Naive B cell (primary cell): ENCODE measurements around the gene HSF2BP. TPM values are rescaled to one million over a fixed set of nuclear protein-coding genes. Genes with fewer than 3 reads are reported as not detected.
"Not testable (repeated sequence)": the region's sequence is repeated elsewhere in the genome, so short reads cannot be mapped to it uniquely, and the experiment has no call there.

Experiments
- ATAC-seq, 2 donors: fragments of 150-1000 bp; cut with Tn5 transposase; 2 replicates each; pipeline ENCODE4 v1.10.0; 2021; ENCODE audit warnings: low read depth in 2 of 2, mild to moderate bottlenecking in 2 of 2, moderate library complexity in 2 of 2
- DNase-seq: peaks from one replicate; pipeline ENCODE4 v3.0.0; 2022
- H3K27ac Mint-ChIP-seq, 6 donors: one replicate each; pipeline ENCODE4 v1.8.0; 2020 to 2022; ENCODE audit warnings: mild to moderate bottlenecking in 6 of 6, mixed read lengths in 6 of 6, moderate library complexity in 5 of 6, inconsistent platforms in 2 of 6
- H3K27me3 Mint-ChIP-seq, 3 donors: one replicate each; pipeline ENCODE4 v1.8.0; 2021 to 2022; ENCODE audit warnings: mixed read lengths in 3 of 3, mild to moderate bottlenecking in 1 of 3
- H3K36me3 Mint-ChIP-seq, 2 donors: one replicate each; pipeline ENCODE4 v1.8.0; 2020 to 2022; ENCODE audit warnings: mixed read lengths in 2 of 2, inconsistent platforms in 1 of 2, mild to moderate bottlenecking in 1 of 2
- H3K4me1 Mint-ChIP-seq, 3 donors: one replicate each; pipeline ENCODE4 v1.8.0; 2020 to 2022; ENCODE audit warnings: mixed read lengths in 3 of 3, inconsistent platforms in 1 of 3, mild to moderate bottlenecking in 1 of 3, moderate library complexity in 1 of 3
- H3K4me3 Mint-ChIP-seq, 8 donors: one replicate each; pipeline ENCODE4 v1.8.0; 2020 to 2022; ENCODE audit warnings: mild to moderate bottlenecking in 8 of 8, mixed read lengths in 8 of 8, moderate library complexity in 8 of 8, inconsistent platforms in 2 of 8
- H3K9me3 Mint-ChIP-seq, 7 donors: one replicate each; pipeline ENCODE4 v1.8.0; 2020 to 2022; ENCODE audit warnings: mixed read lengths in 7 of 7, mild to moderate bottlenecking in 5 of 7, inconsistent platforms in 2 of 7, moderate library complexity in 1 of 7
- polyA plus RNA-seq, 6 donors: library from polyadenylated mRNA; unstranded; fragments of 300-500 nt; fragmentation: Illumina TruSeq; gene quantifications; one replicate each; pipeline ENCODE4 v1.2.3, GENCODE V29; 2021; ENCODE audit warnings: low read depth in 6 of 6

Gene HSF2BP
- polyA plus RNA-seq, 6 donors from 2014 or later = 0.13 to 1.2 (median 0.49) TPM; not detected in 2

DNA sequence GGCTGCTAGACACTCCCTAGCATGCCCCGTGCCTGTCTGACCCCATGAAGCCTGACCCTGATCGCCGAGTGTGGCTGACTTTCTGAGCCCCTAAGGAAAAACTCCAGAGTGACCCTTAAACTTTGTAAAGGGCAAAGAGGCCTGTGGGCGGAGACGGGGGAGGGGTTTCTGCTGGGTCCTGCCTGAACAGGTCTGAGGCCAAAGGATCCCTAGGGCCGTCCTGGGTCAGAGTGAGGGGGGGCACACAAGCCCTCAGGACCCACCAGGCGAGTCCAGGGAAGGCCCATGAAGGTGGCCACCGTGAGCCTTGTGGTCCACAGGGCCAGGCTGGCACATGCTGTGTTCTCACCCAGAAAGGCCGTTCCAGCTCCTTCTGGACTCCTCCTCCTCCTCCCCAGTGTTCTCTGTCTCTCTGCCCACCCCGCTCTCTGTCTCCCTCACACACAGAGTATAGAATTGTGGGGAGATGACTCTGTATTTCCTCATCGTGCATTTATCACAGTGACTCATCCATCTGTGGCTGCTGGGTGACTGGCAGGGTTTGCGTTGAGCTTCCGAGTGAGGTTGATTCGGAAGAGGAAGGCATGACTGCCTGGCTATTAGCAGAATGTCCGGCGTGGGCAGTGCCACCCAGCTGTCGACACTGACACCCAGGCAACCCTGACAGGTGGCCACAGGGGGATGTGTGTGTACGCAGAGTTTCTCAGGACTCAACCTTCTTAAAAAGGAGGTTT, 164.8 kb downstream of the HSF2BP start:
- ATAC-seq, H3K27ac Mint-ChIP-seq, H3K27me3 Mint-ChIP-seq, H3K9me3 Mint-ChIP-seq, DNase-seq, H3K4me1 Mint-ChIP-seq, H3K36me3 Mint-ChIP-seq, H3K4me3 Mint-ChIP-seq: not testable (repeated sequence)

DNA sequence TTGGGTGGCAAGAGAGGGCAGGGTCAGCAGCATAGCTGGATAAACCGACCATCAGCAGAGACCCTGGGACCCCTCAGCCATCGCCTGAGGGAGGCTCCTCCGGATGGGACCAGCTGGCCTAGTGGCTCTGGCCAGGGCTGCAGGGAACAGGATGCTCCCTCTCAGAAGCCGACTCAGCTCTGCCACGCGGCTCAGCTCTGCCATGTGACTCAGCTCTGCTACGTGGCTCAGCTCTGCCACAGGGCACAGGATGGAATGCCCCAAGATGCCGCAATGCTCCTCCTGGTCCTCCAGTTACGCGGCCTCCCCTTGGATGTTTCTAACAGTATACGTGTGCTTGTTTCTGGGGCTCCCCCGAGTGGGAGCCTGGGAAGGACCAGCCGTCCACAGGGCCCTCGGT, 165.8 kb downstream of the HSF2BP start:
- not testable (repeated sequence) for DNase-seq, H3K27me3 Mint-ChIP-seq, H3K4me3 Mint-ChIP-seq, ATAC-seq, H3K4me1 Mint-ChIP-seq, H3K9me3 Mint-ChIP-seq, H3K36me3 Mint-ChIP-seq, H3K27ac Mint-ChIP-seq

DNA sequence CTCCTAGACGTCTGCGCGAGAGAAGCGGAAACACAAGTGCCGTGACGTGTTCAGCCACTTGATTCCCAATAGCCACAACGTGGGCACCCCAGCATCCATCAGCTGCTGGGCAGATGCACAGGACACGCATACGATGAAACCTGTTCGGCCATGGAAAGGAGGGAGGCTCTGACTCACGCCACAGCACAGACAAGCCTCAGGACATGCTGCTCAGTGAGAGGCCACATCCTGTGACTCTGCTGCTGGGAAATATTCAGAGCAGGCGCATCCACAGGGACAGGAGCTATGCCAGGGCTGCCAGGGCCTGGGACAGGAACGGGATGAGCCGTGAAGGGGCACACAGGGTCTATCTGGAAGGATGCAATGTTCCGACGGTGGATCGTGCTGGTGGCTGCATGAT, 171.1 kb downstream of the HSF2BP start:
- DNase-seq, H3K9me3 Mint-ChIP-seq, H3K4me3 Mint-ChIP-seq, ATAC-seq, H3K27me3 Mint-ChIP-seq, H3K27ac Mint-ChIP-seq, H3K36me3 Mint-ChIP-seq, H3K4me1 Mint-ChIP-seq: not testable (repeated sequence)

DNA sequence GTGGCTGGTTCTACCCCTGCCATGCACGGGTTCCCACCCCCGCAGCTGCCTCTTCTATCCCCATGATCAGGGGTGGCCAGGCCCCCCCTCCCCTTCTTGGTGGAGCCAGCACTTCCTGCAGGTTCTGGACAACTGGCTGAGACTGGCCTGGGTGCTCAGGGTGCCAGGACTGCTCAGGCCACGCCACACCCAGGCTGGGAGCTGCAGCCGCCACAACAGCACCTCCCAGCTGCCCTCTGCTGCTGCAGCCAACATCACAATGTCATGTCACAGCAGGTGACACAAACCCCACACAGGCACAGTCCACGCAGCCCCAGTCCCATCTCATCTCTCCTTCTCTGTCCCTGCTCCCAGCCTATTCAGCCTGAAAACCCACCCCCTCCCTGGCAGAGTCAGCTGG, 173.2 kb downstream of the HSF2BP start:
- H3K9me3 Mint-ChIP-seq, DNase-seq, H3K36me3 Mint-ChIP-seq: not testable (repeated sequence)

DNA sequence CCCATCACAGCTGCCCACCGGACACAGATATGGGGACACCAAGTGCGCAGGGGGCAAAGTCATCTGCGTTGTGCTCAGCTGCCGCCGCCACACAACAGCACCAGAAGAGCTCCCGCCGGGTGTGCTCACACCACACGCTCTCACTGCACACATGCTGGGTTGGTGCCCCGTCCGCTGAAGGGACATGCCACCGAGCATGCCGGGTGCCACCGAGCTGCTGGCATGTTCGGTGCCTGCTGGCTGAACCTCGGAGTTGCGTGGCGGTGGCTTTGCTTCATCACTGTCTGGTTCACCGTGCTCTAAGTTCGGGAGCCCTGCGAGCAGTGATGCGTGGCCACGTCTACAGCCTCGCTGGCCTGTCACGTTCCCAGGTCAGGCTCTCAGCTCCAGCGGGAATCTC, 174.3 kb downstream of the HSF2BP start:
- not testable (repeated sequence) for ATAC-seq, H3K4me1 Mint-ChIP-seq, H3K36me3 Mint-ChIP-seq, DNase-seq, H3K27me3 Mint-ChIP-seq, H3K27ac Mint-ChIP-seq, H3K9me3 Mint-ChIP-seq, H3K4me3 Mint-ChIP-seq

More for the DNA sequence above, 173.2 kb downstream of the HSF2BP start:
- ATAC-seq, H3K27ac Mint-ChIP-seq, H3K4me1 Mint-ChIP-seq, H3K4me3 Mint-ChIP-seq, H3K27me3 Mint-ChIP-seq: not testable (repeated sequence)

DNA sequence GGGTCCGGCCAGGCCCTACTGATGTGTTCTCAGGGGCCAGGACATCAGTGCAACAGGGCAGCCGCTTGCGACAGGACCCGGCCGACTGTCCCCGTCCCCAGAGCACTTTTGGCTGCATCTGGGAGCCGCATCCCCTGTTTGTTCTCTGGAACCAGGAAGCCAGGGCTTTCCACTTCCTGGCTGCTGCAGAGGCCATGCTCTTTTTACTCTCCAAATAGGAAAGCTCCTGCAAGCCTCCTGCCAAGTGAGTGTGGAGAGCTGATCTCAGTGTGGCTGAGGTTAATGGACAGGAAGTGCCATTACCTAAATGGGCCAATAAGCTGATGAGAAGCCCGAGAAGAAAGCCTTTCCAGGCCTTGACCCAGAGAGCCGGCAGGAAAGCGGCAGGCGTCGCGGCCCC, 180.1 kb downstream of the HSF2BP start:
- not testable (repeated sequence) for H3K36me3 Mint-ChIP-seq

More for the DNA sequence above, 180.1 kb downstream of the HSF2BP start:
- not testable (repeated sequence) for H3K27me3 Mint-ChIP-seq, H3K4me3 Mint-ChIP-seq, H3K9me3 Mint-ChIP-seq, H3K4me1 Mint-ChIP-seq, DNase-seq, ATAC-seq, H3K27ac Mint-ChIP-seq

Other genes starting within 250 kb of the HSF2BP start
- 1 to 10 TPM; 2.1 to 6.6 (median 3.8) TPM for gene SIK1, start 232.4 kb downstream of the HSF2BP start, polyA plus RNA-seq
- 10 to 100 TPM in 5 of 6 donors, 1 to 10 TPM in 1; 9.2 to 30.3 (median 21.1) TPM for gene RRP1B, start 72 bp upstream of the HSF2BP start, polyA plus RNA-seq
- gene PDXK, start 59.6 kb upstream of the HSF2BP start, polyA plus RNA-seq = 10 to 100 TPM; 28.5 to 46.1 (median 39.2) TPM
- gene CSTB, start 116.8 kb upstream of the HSF2BP start, polyA plus RNA-seq = 10 to 100 TPM; 25.1 to 75.7 (median 39.2) TPM
- gene RRP1, start 130.1 kb upstream of the HSF2BP start, polyA plus RNA-seq = 10 to 100 TPM in 5 of 6 donors, 1 to 10 TPM in 1; 9.4 to 18.6 (median 10.9) TPM
- gene AGPAT3, start 205.7 kb upstream of the HSF2BP start, polyA plus RNA-seq = 10 to 100 TPM in 2 of 6 donors, 1 to 10 TPM in 4; 6.4 to 11.9 (median 8.1) TPM